DOHH2 (cell line): Measurements from ENCODE around the gene CASZ1.

Source experiments
- H3F3A ChIP-seq: fragments of 200-600 bp; sonication (generic), shearing (Covaris generic); 2 replicates; pipeline ENCODE4 v1.6.0; 2016; ENCODE audit warnings: antibody characterized with exemption, mild to moderate bottlenecking; ENCODE audit not compliant: control insufficient read depth, insufficient read depth
- H3K27ac ChIP-seq: fragments of 200-600 bp; sonication (generic); 2 replicates; pipeline ENCODE4 v1.5.1; 2014; ENCODE audit warnings: low read depth, mild to moderate bottlenecking, low read length, moderate library complexity
- H3K27me3 ChIP-seq: fragments of 200-600 bp; sonication (generic); 2 replicates; pipeline ENCODE4 v1.6.1; 2014; ENCODE audit warnings: mild to moderate bottlenecking, low read length, mixed read lengths; ENCODE audit not compliant: control insufficient read depth
- H3K36me3 ChIP-seq: fragments of 200-600 bp; sonication (generic); 2 replicates; pipeline ENCODE4 v1.6.1; 2014; ENCODE audit warnings: mild to moderate bottlenecking, low read length, moderate library complexity, mixed read lengths; ENCODE audit not compliant: control insufficient read depth
- H3K4me1 ChIP-seq: fragments of 200-600 bp; sonication (generic); 2 replicates; pipeline ENCODE4 v1.6.1; 2014; ENCODE audit warnings: mild to moderate bottlenecking, low read length, mixed read lengths; ENCODE audit not compliant: control insufficient read depth
- H3K4me2 ChIP-seq: fragments of 200-600 bp; sonication (generic); 2 replicates; pipeline ENCODE4 v1.6.0; 2014; ENCODE audit warnings: mild to moderate bottlenecking, low read length, moderate library complexity
- H3K4me3 ChIP-seq: fragments of 200-600 bp; sonication (generic); 2 replicates; pipeline ENCODE4 v1.5.1; 2014; ENCODE audit warnings: mild to moderate bottlenecking, low read length, mixed read lengths
- H3K79me2 ChIP-seq: fragments of 200-600 bp; sonication (generic); 2 replicates; pipeline ENCODE4 v1.6.1; 2014; ENCODE audit warnings: mild to moderate bottlenecking, low read length, mixed read lengths; ENCODE audit not compliant: control insufficient read depth
- H3K9me2 ChIP-seq: fragments of 200-600 bp; sonication (generic); replicated peaks from 2 replicates; pipeline ENCODE4 v1.6.1; 2014; ENCODE audit warnings: mild to moderate bottlenecking, low read length, mixed read lengths; ENCODE audit not compliant: control insufficient read depth
- H3K9me3 ChIP-seq: fragments of 200-600 bp; sonication (generic); 2 replicates; pipeline ENCODE4 v1.6.1; 2014; ENCODE audit warnings: antibody characterized with exemption, low read length, mixed read lengths; ENCODE audit not compliant: control insufficient read depth, insufficient read depth
- H4K20me1 ChIP-seq: fragments of 200-600 bp; sonication (generic); 2 replicates; pipeline ENCODE4 v1.6.0; 2014; ENCODE audit warnings: low read depth, mild to moderate bottlenecking, antibody characterized with exemption, low read length, moderate library complexity; ENCODE audit not compliant: control insufficient read depth, insufficient read depth
- EZH2phosphoT487 ChIP-seq: fragments of 200-600 bp; sonication (generic); IDR thresholded peaks from 2 replicates; pipeline ENCODE4 v1.6.1; 2017; ENCODE audit warnings: borderline replicate concordance, mild to moderate bottlenecking, antibody characterized with exemption, low read length, moderate library complexity, mixed read lengths
- TF ChIP-seq, protein P1 (sequence below): fragments of 200-600 bp; sonication (generic); IDR thresholded peaks from one replicate; pipeline ENCODE4 v1.5.1; 2014; ENCODE audit warnings: antibody characterized with exemption, mild to moderate bottlenecking, low read depth, low read length; ENCODE audit not compliant: poor library complexity, severe bottlenecking

Gene CASZ1

DNA sequence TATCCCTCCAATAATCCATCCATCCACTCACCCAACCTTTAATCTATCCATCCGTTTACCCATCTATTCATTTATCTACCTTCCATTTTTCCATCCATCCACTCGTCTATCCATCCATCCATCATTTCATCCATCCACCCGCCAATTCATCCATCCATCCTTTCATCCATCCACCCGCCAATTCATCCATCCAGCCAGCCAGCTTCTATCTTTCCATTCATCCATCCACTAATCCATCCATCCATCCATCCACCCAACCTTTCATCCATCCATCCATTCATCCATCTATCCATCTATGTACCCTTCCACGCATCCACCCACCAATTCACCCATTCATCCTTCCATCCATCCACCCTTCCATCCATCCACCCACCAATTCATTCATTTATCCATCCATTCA, 10.5 kb upstream of the CASZ1 start:
- no peaks in the 10 kb centered on the region for H3K36me3 ChIP-seq
- no peaks in the 10 kb centered on the region for H3K9me3 ChIP-seq
- H3F3A ChIP-seq: no peaks in the 10 kb centered on the region
- no peaks in the 10 kb centered on the region; the same call in 1 of the 2 replicates for H3K27me3 ChIP-seq
- TF ChIP-seq, protein P1, sequence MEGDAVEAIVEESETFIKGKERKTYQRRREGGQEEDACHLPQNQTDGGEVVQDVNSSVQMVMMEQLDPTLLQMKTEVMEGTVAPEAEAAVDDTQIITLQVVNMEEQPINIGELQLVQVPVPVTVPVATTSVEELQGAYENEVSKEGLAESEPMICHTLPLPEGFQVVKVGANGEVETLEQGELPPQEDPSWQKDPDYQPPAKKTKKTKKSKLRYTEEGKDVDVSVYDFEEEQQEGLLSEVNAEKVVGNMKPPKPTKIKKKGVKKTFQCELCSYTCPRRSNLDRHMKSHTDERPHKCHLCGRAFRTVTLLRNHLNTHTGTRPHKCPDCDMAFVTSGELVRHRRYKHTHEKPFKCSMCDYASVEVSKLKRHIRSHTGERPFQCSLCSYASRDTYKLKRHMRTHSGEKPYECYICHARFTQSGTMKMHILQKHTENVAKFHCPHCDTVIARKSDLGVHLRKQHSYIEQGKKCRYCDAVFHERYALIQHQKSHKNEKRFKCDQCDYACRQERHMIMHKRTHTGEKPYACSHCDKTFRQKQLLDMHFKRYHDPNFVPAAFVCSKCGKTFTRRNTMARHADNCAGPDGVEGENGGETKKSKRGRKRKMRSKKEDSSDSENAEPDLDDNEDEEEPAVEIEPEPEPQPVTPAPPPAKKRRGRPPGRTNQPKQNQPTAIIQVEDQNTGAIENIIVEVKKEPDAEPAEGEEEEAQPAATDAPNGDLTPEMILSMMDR: no peak
- TF ChIP-seq EZH2phosphoT487: no peak
- H3K4me1 ChIP-seq: peaks cover 5% of the 10 kb centered on the region; the same call in 1 of the 2 replicates
- no peaks in the 10 kb centered on the region for H3K79me2 ChIP-seq
- H3K9me2 ChIP-seq: no peaks in the 10 kb centered on the region
- H3K27ac ChIP-seq: no peak overlapping the region
- no peaks in the 10 kb centered on the region for H4K20me1 ChIP-seq
- no peak overlapping the region for H3K4me2 ChIP-seq
- H3K4me3 ChIP-seq: no peak overlapping the region

DNA sequence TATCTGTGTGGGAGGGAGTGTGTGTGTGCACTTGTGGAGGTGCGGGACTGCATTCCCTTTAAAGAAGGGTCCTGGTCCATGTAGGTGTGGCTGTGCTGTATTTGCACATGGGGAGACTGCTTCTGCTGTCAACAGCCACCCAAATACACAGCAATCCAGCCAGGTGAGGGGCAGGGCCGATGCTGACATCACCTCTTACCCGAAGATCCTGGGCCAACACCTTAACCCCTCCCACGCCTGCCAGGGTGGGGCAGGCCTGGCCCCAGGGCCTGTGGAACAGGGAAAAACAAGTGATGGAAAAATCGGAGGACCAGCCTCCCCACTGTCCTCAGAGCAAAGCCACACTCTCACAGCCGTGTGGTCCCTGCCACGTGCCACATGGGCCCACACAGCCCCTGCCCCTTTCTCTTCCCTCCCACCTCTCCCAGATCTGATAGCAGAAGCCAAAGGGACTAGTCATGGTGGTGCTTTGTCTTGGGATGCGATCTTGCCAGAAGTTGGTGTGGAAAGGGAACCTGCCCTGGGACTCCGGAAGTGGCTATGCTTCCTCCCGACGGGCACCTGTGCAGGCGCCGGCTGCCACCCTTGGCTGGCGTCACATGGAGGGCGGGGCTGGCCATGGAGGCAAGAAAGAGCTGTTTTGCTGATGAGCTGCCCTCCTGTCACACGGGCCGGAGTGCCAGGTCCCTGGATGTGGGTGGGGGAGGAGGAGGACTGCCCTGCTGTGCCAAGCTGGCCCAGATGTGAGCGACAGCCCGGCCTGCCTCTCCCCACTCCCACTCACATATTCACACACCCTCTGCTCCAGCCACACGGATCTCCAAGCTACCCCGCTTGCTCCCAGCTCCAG, 7.8 kb upstream of the CASZ1 start:
- peaks cover 5% of the 10 kb centered on the region; the same call in 1 of the 2 replicates for H3K4me1 ChIP-seq
- H3K4me3 ChIP-seq: no peak overlapping the region
- peaks cover 3% of the 10 kb centered on the region; the same call in 1 of the 2 replicates for H3K27me3 ChIP-seq
- H3F3A ChIP-seq: no peaks in the 10 kb centered on the region
- H4K20me1 ChIP-seq: no peaks in the 10 kb centered on the region
- H3K4me2 ChIP-seq: peak overlapping the region; percentile 5; the same call in 1 of the 2 replicates
- H3K9me3 ChIP-seq: no peaks in the 10 kb centered on the region
- no peaks in the 10 kb centered on the region for H3K9me2 ChIP-seq
- TF ChIP-seq, protein P1: no peak
- no peak for TF ChIP-seq EZH2phosphoT487
- no peaks in the 10 kb centered on the region for H3K79me2 ChIP-seq
- H3K36me3 ChIP-seq: no peaks in the 10 kb centered on the region
- no peak overlapping the region for H3K27ac ChIP-seq

DNA sequence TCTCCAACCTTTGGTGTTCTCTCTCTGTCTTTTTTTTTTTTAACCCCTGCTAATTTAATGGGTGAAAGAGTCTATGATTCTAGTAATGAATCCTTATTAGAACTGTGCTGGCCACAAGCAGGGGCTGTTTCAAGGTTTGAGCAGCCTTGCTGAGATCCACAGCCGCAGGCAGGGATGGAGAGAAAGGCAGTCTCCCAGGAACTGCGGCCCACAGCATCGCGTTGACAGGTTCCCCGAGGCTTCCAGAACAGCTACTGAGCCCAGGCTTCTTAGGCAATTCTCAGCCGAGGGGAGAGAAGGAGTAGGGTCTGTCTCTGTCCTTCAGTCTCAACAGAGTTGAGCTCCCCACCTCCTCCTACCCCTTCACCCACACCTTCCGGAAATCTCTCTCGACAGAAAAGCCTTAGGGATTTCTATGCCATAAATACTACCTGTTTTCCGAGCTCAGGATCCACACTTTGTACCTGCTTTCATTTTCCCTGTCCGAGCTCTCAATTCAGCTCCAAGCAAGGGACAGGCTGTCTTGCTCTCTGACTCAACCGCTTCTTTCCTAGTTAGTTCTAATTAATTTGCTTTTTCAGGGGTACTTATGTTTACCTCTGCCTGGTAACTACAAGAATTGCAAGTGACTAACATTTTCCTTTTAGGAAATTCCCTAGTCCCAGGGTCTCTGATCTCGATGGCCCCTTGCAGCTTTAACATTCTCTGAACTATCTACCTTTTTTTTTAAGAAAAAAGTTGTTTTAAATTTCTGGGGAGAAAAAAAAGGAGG, 6.7 kb upstream of the CASZ1 start:
- Histone ChIP-seq H4K20me1 (no peaks in the 10 kb centered on the region), H3K4me2 (no peak overlapping the region), H3K27ac (no peak overlapping the region), H3K36me3 (no peaks in the 10 kb centered on the region), H3F3A (no peaks in the 10 kb centered on the region), H3K79me2 (no peaks in the 10 kb centered on the region), H3K27me3 (peaks cover 3% of the 10 kb centered on the region; the same call in 1 of the 2 replicates), H3K9me2 (no peaks in the 10 kb centered on the region), H3K9me3 (no peaks in the 10 kb centered on the region), H3K4me3 (no peak overlapping the region), H3K4me1 (peaks cover 5% of the 10 kb centered on the region; the same call in 1 of the 2 replicates)
- TF ChIP-seq EZH2phosphoT487: no peak
- TF ChIP-seq, protein P1: no peak
